ENCODE measurements around the gene WDR64.
"Not testable (repeated sequence)": the region's sequence is repeated elsewhere in the genome, so short reads cannot be mapped to it uniquely, and the experiment has no call there.

WDR64 gene

GRCh38 chr1:241697640-241698018 lies 45.5 kb downstream of the WDR64 start:
- TF ChIP-seq CTCF (IDR thresholded peaks at IDR 0.05; ENCODE audit: borderline replicate concordance, insufficient read depth, low read depth, low read length): no peak
- H3K4me3 ChIP-seq (ENCODE audit: low read depth, low read length): no peak overlapping the region

GRCh38 chr1:241698177-241698576 lies 46.1 kb downstream of the WDR64 start:
- H3K4me3 ChIP-seq (ENCODE audit: low read depth, low read length): no peak overlapping the region
- TF ChIP-seq CTCF (IDR thresholded peaks at IDR 0.05; ENCODE audit: borderline replicate concordance, insufficient read depth, low read depth, low read length): no peak

GRCh38 chr1:241701483-241702295 lies 49.6 kb downstream of the WDR64 start:
- no peak overlapping the region for H3K4me3 ChIP-seq (ENCODE audit: low read depth, low read length)

GRCh38 chr1:241702442-241703373 lies 50.6 kb downstream of the WDR64 start:
- no peak for TF ChIP-seq CTCF (IDR thresholded peaks at IDR 0.05; ENCODE audit: borderline replicate concordance, insufficient read depth, low read depth, low read length)
- no peak overlapping the region for H3K4me3 ChIP-seq (ENCODE audit: low read depth, low read length)

More at GRCh38 chr1:241701483-241702295, 49.6 kb downstream of the WDR64 start:
- TF ChIP-seq CTCF (IDR thresholded peaks at IDR 0.05; ENCODE audit: borderline replicate concordance, insufficient read depth, low read depth, low read length): no peak

- H3K4me3 ChIP-seq (ENCODE audit: low read depth, low read length): not testable (repeated sequence)
Observed at GRCh38 chr1:241703739-241704138, 51.7 kb downstream of the WDR64 start.

- no peak for TF ChIP-seq CTCF (IDR thresholded peaks at IDR 0.05; ENCODE audit: borderline replicate concordance, insufficient read depth, low read depth, low read length)
- H3K4me3 ChIP-seq (ENCODE audit: low read depth, low read length): no peak overlapping the region
Observed at GRCh38 chr1:241706257-241706656, 54.2 kb downstream of the WDR64 start.

- H3K4me3 ChIP-seq (ENCODE audit: low read depth, low read length): no peak overlapping the region
- TF ChIP-seq CTCF (IDR thresholded peaks at IDR 0.05; ENCODE audit: borderline replicate concordance, insufficient read depth, low read depth, low read length): no peak
Observed at GRCh38 chr1:241706967-241707366, 54.9 kb downstream of the WDR64 start.
